HEK293 (cell line): Measurements from ENCODE around the gene STOML3.

Experiments
- ZNF121 ChIP-seq: fragments of 450-650 bp; formaldehyde crosslinking; IDR thresholded peaks from 2 replicates; pipeline ENCODE4 v1.5.1; 2016; ENCODE audit warnings: missing biosample characterization, missing genetic modification characterization
- ZNF174 ChIP-seq: fragments of 450-650 bp; formaldehyde crosslinking; IDR thresholded peaks from 2 replicates; pipeline ENCODE4 v1.5.0; 2017; ENCODE audit warnings: missing biosample characterization, mild to moderate bottlenecking, missing genetic modification characterization
- ZNF600 ChIP-seq: fragments of 450-650 bp; formaldehyde crosslinking; IDR thresholded peaks from 2 replicates; pipeline ENCODE4 v1.5.1; 2016; ENCODE audit warnings: missing biosample characterization, missing genetic modification characterization
- ZNF629 ChIP-seq: fragments of 450-650 bp; formaldehyde crosslinking; IDR thresholded peaks from 2 replicates; pipeline ENCODE4 v1.5.1; 2017; ENCODE audit warnings: missing biosample characterization, missing genetic modification characterization
- TF ChIP-seq, protein P1 (sequence below): fragments of 450-650 bp; formaldehyde crosslinking; IDR thresholded peaks from 2 replicates; pipeline ENCODE4 v1.5.1; 2016; ENCODE audit warnings: missing biosample characterization, missing genetic modification characterization
- TF ChIP-seq, protein P2 (sequence below): fragments of 450-650 bp; formaldehyde crosslinking; IDR thresholded peaks from 2 replicates; pipeline ENCODE4 v1.5.1; 2016; ENCODE audit warnings: missing biosample characterization, missing genetic modification characterization

DNA sequence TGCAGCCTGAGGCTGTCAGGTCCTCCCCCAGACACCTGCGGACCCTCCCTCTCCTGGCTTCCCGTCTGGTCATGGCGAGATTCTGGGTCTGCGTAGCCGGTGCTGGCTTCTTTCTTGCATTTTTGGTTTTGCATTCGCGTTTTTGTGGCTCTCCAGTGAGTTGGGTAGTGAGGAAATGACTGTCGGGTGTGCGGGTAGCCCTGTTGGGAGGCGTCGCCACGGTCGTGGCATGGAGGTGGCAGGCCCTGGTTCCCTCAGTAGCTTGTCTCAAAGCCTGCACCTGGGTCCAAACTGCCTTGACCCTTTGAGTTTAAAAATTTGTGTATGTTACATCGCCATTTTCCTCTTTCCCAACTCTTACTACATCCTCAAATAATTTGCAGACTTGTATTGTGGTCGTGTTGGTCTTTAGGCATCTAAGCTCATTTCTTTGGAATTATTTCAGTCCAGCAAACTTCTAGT lies 48.0 kb upstream of the STOML3 start:
- TF ChIP-seq ZNF121 (tag by site-specific recombination) (no peak), ZNF600 (tag by site-specific recombination) (peak; percentile 69), ZNF629 (tag by site-specific recombination) (no peak), ZNF174 (tag by site-specific recombination) (no peak)
- TF ChIP-seq, protein P1, sequence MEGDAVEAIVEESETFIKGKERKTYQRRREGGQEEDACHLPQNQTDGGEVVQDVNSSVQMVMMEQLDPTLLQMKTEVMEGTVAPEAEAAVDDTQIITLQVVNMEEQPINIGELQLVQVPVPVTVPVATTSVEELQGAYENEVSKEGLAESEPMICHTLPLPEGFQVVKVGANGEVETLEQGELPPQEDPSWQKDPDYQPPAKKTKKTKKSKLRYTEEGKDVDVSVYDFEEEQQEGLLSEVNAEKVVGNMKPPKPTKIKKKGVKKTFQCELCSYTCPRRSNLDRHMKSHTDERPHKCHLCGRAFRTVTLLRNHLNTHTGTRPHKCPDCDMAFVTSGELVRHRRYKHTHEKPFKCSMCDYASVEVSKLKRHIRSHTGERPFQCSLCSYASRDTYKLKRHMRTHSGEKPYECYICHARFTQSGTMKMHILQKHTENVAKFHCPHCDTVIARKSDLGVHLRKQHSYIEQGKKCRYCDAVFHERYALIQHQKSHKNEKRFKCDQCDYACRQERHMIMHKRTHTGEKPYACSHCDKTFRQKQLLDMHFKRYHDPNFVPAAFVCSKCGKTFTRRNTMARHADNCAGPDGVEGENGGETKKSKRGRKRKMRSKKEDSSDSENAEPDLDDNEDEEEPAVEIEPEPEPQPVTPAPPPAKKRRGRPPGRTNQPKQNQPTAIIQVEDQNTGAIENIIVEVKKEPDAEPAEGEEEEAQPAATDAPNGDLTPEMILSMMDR (tag by site-specific recombination) = no peak
- TF ChIP-seq, protein P2, sequence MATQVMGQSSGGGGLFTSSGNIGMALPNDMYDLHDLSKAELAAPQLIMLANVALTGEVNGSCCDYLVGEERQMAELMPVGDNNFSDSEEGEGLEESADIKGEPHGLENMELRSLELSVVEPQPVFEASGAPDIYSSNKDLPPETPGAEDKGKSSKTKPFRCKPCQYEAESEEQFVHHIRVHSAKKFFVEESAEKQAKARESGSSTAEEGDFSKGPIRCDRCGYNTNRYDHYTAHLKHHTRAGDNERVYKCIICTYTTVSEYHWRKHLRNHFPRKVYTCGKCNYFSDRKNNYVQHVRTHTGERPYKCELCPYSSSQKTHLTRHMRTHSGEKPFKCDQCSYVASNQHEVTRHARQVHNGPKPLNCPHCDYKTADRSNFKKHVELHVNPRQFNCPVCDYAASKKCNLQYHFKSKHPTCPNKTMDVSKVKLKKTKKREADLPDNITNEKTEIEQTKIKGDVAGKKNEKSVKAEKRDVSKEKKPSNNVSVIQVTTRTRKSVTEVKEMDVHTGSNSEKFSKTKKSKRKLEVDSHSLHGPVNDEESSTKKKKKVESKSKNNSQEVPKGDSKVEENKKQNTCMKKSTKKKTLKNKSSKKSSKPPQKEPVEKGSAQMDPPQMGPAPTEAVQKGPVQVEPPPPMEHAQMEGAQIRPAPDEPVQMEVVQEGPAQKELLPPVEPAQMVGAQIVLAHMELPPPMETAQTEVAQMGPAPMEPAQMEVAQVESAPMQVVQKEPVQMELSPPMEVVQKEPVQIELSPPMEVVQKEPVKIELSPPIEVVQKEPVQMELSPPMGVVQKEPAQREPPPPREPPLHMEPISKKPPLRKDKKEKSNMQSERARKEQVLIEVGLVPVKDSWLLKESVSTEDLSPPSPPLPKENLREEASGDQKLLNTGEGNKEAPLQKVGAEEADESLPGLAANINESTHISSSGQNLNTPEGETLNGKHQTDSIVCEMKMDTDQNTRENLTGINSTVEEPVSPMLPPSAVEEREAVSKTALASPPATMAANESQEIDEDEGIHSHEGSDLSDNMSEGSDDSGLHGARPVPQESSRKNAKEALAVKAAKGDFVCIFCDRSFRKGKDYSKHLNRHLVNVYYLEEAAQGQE (tag by site-specific recombination) = no peak
